Stomach (tissue), 4 donors: ENCODE measurements around the gene SCRG1.

Source experiments
- POLR2A ChIP-seq, 4 donors: fragments of 450-650 bp; IDR thresholded peaks; one replicate each; pipeline ENCODE4 v1.6.1; 2016; ENCODE audit warnings: antibody characterized with exemption in 4 of 4, control low read depth in 2 of 4, mild to moderate bottlenecking in 1 of 4, moderate library complexity in 1 of 4
- POLR2AphosphoS5 ChIP-seq, 3 donors: sonication (generic); formaldehyde crosslinking; IDR thresholded peaks; one replicate each; pipeline ENCODE4 v1.6.1; 2016; ENCODE audit warnings: antibody characterized with exemption in 3 of 3

GRCh38 chr4:173379929-173380328 lies 19.0 kb downstream of the SCRG1 start:
- TF ChIP-seq POLR2A (IDR thresholded peaks at IDR 0.05) (no peak), POLR2AphosphoS5 (IDR thresholded peaks at IDR 0.05) (no peak)
